Keratinocyte (primary cell): Measurements from ENCODE around the gene CRISPLD2. TPM values are rescaled to one million over a fixed set of nuclear protein-coding genes. Genes with fewer than 3 reads are reported as not detected.

Source experiments
- DNase-seq: peaks from one replicate; pipeline ENCODE4 v3.0.0-alpha.2; 2011; ENCODE audit warnings: low read depth, missing footprints, low spot score
- FAIRE-seq: peaks from 2 replicates; lab custom pipeline; 2011; peaks lifted over from hg19 to GRCh38; lab: Jason Lieb, UNC
- H2AFZ ChIP-seq: 2 replicates; pipeline ENCODE4 v1.6.0; 2012; ENCODE audit warnings: low read length, control low read depth, inconsistent platforms; ENCODE audit not compliant: control insufficient read depth
- H3K27ac ChIP-seq: 2 replicates; pipeline ENCODE4 v1.5.1; 2011; ENCODE audit warnings: low read length; ENCODE audit not compliant: control insufficient read depth, insufficient read depth
- H3K27me3 ChIP-seq: 3 replicates; pipeline ENCODE4 v1.6.0; 2011; ENCODE audit warnings: low read length; ENCODE audit not compliant: control insufficient read depth, insufficient read depth; ENCODE audit errors: extremely low read depth
- H3K36me3 ChIP-seq, 2 experiments: 2 replicates in 1 of 2; 3 replicates in 1 of 2; pipeline ENCODE4 v1.5.1; 2011; ENCODE audit warnings: low read length in 2 of 2, mild to moderate bottlenecking in 1 of 2; ENCODE audit not compliant: control insufficient read depth in 2 of 2, insufficient read depth in 2 of 2; ENCODE audit errors: extremely low read depth in 1 of 2
- H3K4me1 ChIP-seq: 3 replicates; pipeline ENCODE4 v1.5.1; 2011; ENCODE audit warnings: low read length; ENCODE audit not compliant: control insufficient read depth, insufficient read depth; ENCODE audit errors: extremely low read depth
- H3K4me2 ChIP-seq: 3 replicates; pipeline ENCODE4 v1.6.0; 2011; ENCODE audit warnings: low read depth, low read length; ENCODE audit not compliant: control insufficient read depth, insufficient read depth; ENCODE audit errors: extremely low read depth
- H3K4me3 ChIP-seq, 3 experiments: fragments of 200-600 bp in 1 of 3; sonication (generic) in 1 of 3; 2 replicates in 2 of 3; 3 replicates in 1 of 3; pipeline ENCODE4 v1.5.1; 2011 to 2016; ENCODE audit warnings: low read length in 3 of 3, mild to moderate bottlenecking in 3 of 3, control low read depth in 2 of 3, inconsistent platforms in 1 of 3, low read depth in 1 of 3, mixed read lengths in 1 of 3, mixed run types in 1 of 3, moderate library complexity in 1 of 3; ENCODE audit not compliant: control insufficient read depth in 2 of 3, insufficient read depth in 2 of 3; ENCODE audit errors: extremely low read depth in 1 of 3
- H3K79me2 ChIP-seq: 2 replicates; pipeline ENCODE4 v1.6.0; 2012; ENCODE audit warnings: low read length; ENCODE audit not compliant: control insufficient read depth, insufficient read depth
- H3K9ac ChIP-seq: 3 replicates; pipeline ENCODE4 v1.6.0; 2011; ENCODE audit warnings: low read length; ENCODE audit not compliant: control insufficient read depth, insufficient read depth; ENCODE audit errors: extremely low read depth
- H3K9me1 ChIP-seq: 3 replicates; pipeline ENCODE4 v1.6.0; 2011; ENCODE audit warnings: low read length; ENCODE audit not compliant: control insufficient read depth, insufficient read depth; ENCODE audit errors: extremely low read depth
- H3K9me3 ChIP-seq: 2 replicates; pipeline ENCODE4 v1.5.1; 2012; ENCODE audit warnings: low read depth, low read length; ENCODE audit not compliant: control insufficient read depth
- H4K20me1 ChIP-seq: 3 replicates; pipeline ENCODE4 v1.6.0; 2011; ENCODE audit warnings: low read length; ENCODE audit not compliant: control insufficient read depth, insufficient read depth; ENCODE audit errors: extremely low read depth
- CTCF ChIP-seq, 3 experiments: IDR thresholded peaks in 1 of 3; conservative IDR thresholded peaks in 1 of 3; optimal IDR thresholded peaks in 1 of 3; 2 replicates in 2 of 3; 3 replicates in 1 of 3; pipeline versions ENCODE3 to v1.5.1; 2011; ENCODE audit warnings: low read length in 3 of 3, mild to moderate bottlenecking in 3 of 3, moderate library complexity in 2 of 3, control low read depth in 1 of 3, inconsistent platforms in 1 of 3; ENCODE audit not compliant: insufficient read depth in 2 of 3; ENCODE audit errors: extremely low read depth in 1 of 3
- EZH2 ChIP-seq: IDR thresholded peaks from one replicate; pipeline ENCODE4 v1.6.1; 2012; ENCODE audit warnings: inconsistent platforms, mild to moderate bottlenecking, low read length, moderate library complexity
- dilution Hi-C: fragments of 300-500 bp; cut with MboI; formaldehyde crosslinking; loops from one replicate; pipeline ENCODE4 v1.7.0; 2020; ENCODE audit warnings: low sequenced_read_pairs; ENCODE audit not compliant: extremely low pct_ligation_motif_present
- polyA plus RNA-seq, 5 experiments: library from polyadenylated mRNA; depleted of rRNA in 3 of 5; stranded (reverse) in 3 of 5; stranded (forward) in 1 of 5; unstranded in 1 of 5; fragments of >200 nt; gene quantifications; 1 replicate in 1 of 5; 2 replicates in 3 of 5; 3 replicates in 1 of 5; pipeline versions ENCODE4 v1.2.1 to v1.2.3, GENCODE V29; 2011 to 2012; ENCODE audit warnings: missing spikeins in 2 of 5, low read depth in 1 of 5, low replicate concordance in 1 of 5

CRISPLD2 gene
- polyA plus RNA-seq, 1 donor (not counting 4 experiments of a cell fraction or from before 2014, with no cell fraction given), result 1.2 TPM

- DNase-seq, result no peak
- Histone ChIP-seq H3K4me3 (no peak overlapping the region), H3K27ac (no peak overlapping the region), H3K36me3 (no peaks in the 10 kb centered on the region), H3K9ac (no peak overlapping the region), H2AFZ (no peak overlapping the region), H3K27me3 (peaks cover 24% of the 10 kb centered on the region), H3K4me1 (no peaks in the 10 kb centered on the region), H4K20me1 (no peaks in the 10 kb centered on the region), H3K79me2 (no peaks in the 10 kb centered on the region), H3K4me2 (no peak overlapping the region), H3K9me1 (no peaks in the 10 kb centered on the region), H3K9me3 (no peaks in the 10 kb centered on the region)
- FAIRE-seq, result no peak
- no peak for TF ChIP-seq EZH2
- no peak for TF ChIP-seq CTCF (optimal IDR thresholded peaks at IDR 0.05 in 1 of 3, IDR thresholded peaks at IDR 0.05 in 1 of 3, conservative IDR thresholded peaks at IDR 0.05 in 1 of 3; ENCODE audit: extremely low read depth in 1 of 3, insufficient read depth in 2 of 3, low read length in 3 of 3)
- dilution Hi-C loops, result no loop called here
Observed at GRCh38 chr16:84914273-84914672, 94.5 kb downstream of the CRISPLD2 start.

GRCh38 chr16:84916178-84916577 lies 96.4 kb downstream of the CRISPLD2 start:
- Histone ChIP-seq H3K9ac (no peak overlapping the region), H4K20me1 (no peaks in the 10 kb centered on the region), H3K9me3 (no peaks in the 10 kb centered on the region), H3K27me3 (peaks cover 24% of the 10 kb centered on the region), H2AFZ (no peak overlapping the region), H3K9me1 (no peaks in the 10 kb centered on the region), H3K27ac (no peak overlapping the region), H3K36me3 (no peaks in the 10 kb centered on the region), H3K4me2 (no peak overlapping the region), H3K4me1 (peaks cover 3% of the 10 kb centered on the region), H3K4me3 (no peak overlapping the region), H3K79me2 (no peaks in the 10 kb centered on the region)
- no peak for FAIRE-seq
- DNase-seq, result no peak
- dilution Hi-C loops, result no loop called here
- TF ChIP-seq EZH2 (no peak), CTCF (optimal IDR thresholded peaks at IDR 0.05 in 1 of 3, IDR thresholded peaks at IDR 0.05 in 1 of 3, conservative IDR thresholded peaks at IDR 0.05 in 1 of 3; ENCODE audit: extremely low read depth in 1 of 3, insufficient read depth in 2 of 3, low read length in 3 of 3) (no peak)
